GM21717 (cell line): Measurements from ENCODE around the gene TRIM38.
"Not testable (repeated sequence)": the region's sequence is repeated elsewhere in the genome, so short reads cannot be mapped to it uniquely, and the experiment has no call there.

Experiments
- ATAC-seq: cut with Tn5 transposase; IDR thresholded peaks from one replicate; pipeline ENCODE4 v1.9.1; 2021; ENCODE audit warnings: mild to moderate bottlenecking, moderate library complexity; ENCODE audit not compliant: unreplicated experiment

The TRIM38 gene

GRCh38 chr6:25968769-25969168 lies 6.2 kb downstream of the TRIM38 start:
- ATAC-seq = no peak

DNA sequence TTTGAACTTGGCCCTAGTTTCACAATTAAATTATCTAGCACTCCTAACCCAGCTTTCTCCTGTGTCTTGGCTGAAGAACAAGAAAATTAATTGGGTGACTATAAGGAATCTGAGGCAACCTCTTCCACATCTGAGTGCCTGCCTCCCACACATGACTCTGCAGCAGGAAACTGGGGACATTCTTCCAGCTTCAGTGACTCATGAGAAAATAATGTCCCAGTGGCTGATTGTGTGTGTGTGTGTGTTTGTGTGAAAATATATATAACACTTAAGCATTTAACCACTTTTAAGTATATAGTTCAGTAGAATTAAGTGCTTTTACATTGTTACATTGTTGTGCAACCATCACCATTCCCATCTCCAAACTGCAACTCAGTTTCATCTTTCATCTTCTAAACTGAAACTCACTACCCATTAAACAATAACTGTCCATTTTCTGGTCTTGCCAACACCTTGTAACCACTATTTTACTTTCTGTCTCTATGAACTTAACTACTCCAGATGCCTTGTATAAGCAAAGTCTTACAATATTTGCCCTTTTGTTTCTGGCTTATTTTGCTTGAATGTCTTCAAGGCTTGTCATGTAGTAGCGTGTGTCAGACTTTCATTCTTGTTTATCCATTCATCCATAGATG lies 8.7 kb downstream of the TRIM38 start:
- no peak for ATAC-seq

DNA sequence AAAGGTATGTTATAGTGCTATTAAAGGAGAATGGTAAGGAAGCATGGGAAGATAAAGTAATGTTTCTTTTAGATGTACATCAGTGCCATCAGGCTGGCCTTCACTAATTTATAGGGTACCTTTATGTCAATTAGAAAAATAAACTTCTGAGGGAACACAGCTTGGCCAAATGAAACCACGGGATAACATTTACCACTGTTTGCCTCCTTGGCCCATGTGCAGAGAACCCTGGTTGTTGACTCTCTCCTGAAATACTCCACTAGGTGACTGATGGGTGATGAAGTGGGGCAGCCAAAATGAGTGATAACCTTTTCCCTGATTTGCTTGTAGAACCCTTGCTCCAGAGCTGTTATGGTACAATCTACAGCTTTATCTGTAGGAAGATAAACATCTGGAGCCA lies 9.5 kb downstream of the TRIM38 start:
- no peak for ATAC-seq

DNA sequence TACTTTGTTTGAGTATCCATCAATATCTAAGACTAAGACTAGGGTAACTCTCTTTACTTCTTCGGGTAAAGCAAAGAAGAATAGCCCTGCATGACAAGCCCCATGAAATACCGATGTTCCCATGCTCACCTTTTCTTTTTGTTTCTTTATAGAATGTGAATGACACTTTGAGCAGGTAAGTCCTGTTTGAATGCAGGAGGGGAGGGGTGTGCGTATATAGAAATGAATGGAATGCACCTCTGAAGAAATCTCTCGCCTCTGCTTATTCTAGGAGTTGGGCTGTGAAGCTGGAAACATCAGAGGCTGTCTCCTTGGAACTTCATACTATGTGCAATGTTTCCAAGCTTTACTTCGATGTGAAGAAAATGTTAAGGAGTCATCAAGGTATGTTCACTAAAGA lies 10.3 kb downstream of the TRIM38 start:
- ATAC-seq = no peak

- ATAC-seq = no peak
Measured at GRCh38 chr6:25973923-25974555, 11.4 kb downstream of the TRIM38 start.

DNA sequence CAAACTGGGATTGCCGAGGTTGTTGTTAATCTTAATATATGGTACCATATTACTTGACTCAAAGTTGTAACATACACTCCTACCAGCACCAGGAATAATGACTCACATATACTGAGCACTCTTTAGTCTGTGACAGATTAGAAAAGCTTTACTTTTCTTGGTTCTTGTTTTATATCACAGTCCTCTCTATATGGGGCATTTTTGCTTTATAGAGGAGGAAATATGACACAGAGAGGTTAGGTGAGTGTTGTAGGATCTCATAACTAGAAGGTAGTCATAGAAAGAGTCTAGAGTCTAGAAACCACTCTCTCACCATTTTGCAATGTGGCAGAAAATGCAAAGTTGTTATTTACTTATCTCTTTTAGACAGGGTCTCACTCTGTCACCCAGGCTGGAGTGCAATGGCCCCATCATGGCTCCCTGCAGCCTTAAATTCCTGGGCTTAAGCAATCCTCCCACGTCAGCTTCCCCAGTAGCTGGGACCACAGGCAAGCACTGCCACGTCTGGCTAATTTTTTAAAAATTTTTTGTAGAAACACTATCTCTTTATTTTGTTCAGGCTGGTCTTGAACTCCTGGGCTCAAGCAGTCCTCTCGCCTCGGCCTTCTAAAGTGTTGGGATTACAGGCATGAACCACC lies 13.4 kb downstream of the TRIM38 start:
- ATAC-seq = no peak

DNA sequence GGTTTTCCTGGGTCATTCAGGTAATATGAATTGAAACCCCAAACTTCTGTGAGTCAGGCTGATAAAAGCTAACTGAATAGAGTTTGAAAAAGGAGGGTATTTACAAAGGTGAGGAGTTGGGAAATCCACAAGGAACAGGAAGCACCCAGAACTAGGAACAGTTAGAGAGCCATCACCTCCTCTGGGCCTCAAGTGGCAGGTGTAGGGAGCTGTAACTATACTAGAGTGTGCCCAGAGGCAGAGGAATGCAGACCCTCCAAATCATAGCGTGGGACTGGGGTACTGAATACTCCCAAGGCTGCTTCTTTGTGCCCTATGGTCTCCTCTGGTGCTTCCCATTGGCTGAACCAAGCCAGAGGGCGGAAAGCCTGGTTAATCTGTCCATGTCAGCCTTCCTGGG lies 18.3 kb downstream of the TRIM38 start:
- no peak for ATAC-seq

GRCh38 chr6:25981568-25982263 lies 19.1 kb downstream of the TRIM38 start:
- ATAC-seq = no peak

DNA sequence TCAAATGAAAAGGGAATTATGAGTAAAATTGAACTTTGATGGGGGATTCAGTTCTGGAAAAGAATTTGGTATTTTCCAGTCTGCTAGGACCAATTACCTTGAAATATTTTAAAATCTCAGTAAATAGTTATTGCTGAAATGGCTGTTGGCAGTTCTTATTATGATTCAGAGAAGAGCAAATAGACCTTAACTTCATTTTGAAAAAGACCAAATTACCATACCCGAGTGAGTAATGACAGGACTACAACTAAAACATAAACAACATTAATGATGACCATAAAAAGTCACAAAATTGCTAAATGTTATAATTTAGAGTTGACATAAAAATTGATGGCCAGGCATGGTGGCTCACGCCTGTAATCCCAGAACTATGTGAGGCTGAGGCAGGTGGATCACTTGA lies 21.7 kb downstream of the TRIM38 start:
- ATAC-seq = no peak

DNA sequence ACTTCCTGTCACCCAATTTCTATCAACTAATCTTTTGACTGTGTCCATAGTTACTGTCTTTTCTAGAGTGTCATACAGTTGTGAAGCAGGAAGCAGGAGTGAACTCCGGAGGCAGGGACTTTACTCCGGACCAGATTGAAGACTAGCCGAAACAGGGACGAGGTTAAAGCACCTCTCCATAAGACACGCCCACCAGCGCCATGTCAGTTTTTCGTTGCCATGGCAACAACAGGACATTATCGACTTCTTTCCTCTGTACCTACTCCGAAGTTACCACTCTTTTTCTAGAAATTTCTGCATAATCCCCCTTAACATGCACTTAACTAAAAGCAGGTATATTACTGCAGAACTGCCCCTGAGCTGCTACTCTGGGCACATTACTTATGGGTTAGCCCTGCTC lies 25.2 kb downstream of the TRIM38 start:
- ATAC-seq = no peak

DNA sequence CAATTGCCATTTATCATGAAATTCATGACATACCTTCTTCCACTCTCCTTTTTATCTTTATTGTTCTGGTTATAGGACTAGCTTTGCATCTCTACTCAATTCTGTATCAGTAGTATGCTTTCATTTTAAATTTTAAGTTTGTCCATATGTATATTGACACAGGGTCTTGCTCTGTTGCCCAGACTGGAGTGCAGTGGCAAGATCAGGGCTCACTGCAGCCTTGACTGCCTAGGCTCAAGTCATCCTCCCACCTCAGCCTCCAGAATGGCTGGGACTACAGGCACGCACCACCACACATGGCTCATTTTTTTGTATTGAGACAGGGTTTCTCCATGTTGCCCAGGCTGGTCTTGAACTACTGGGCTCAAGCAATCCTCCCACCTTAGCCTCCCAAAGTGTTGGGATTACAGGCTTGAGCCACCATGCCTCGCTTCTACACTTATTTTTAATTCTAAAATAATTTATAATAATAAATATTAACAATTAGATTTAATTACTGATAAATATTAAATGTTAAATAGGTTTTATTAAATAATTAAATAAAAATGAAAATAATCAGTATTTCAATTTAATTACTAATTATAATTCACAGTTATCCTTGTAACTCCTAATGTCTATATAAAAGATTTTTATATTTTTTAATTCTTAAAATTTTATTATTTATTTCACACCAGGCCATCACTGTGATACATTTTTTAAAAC lies 27.7 kb downstream of the TRIM38 start:
- no peak for ATAC-seq

GRCh38 chr6:25991785-25992412 lies 29.3 kb downstream of the TRIM38 start:
- peak; percentile 50 for ATAC-seq

GRCh38 chr6:25992413-25993340 lies 30.1 kb downstream of the TRIM38 start:
- ATAC-seq = peak; percentile 88

DNA sequence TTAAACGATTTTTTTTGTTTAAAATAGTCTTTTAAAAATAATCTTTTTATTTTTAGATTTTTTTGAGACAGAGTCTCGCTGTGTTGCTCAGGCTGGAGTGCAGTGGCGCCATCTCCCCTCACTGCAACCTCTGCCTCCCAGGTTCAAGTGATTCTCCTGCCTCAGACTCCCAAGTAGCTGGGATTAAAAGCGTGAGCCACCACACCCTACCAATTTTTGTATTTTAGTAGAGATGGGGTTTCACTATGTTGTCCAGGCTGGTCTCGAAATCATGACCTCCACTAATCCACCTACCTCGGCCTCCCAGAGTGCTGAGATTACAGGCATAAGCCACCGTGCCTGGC lies 30.7 kb downstream of the TRIM38 start:
- ATAC-seq = not testable (repeated sequence)

- no peak for ATAC-seq
Measured at GRCh38 chr6:25995507-25995906, 32.9 kb downstream of the TRIM38 start.

DNA sequence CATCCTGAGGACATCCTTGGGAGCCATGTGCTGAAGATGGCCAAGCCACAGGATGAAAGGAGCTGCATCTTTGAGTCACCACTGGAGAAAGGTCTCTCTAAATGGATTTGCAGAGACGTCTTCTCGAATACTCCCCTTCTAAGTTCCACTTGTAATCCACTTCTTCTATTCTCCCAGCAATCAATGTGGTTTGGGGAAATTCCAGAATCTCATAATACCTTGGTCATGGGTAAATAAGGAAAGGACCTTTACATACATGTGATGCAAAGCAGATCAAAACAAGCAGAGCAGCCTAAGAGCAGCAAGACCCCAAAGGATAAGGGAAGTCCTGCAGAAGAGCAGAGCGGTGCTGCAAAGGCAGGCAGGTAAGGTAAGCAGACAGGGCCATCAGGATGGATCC lies 35.3 kb downstream of the TRIM38 start:
- no peak for ATAC-seq

DNA sequence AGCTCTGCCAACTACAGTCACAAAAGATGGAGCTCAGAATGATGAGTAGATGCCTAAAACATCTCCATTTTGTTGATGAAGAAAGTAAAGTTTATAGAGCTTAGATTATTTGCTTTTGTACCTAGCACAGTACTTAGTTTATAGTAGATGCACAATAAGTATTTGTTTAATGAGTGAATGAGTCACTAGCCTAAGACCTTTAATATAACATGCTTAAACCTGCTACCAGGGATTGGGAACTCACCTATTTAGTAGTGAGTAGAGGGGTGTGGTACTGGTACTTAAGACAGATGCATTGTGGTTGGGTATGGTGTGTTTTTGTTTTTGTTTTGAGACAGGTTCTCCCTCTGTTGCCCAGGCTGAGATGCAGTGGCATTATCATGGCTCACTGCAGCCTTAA lies 35.8 kb downstream of the TRIM38 start:
- ATAC-seq = no peak

DNA sequence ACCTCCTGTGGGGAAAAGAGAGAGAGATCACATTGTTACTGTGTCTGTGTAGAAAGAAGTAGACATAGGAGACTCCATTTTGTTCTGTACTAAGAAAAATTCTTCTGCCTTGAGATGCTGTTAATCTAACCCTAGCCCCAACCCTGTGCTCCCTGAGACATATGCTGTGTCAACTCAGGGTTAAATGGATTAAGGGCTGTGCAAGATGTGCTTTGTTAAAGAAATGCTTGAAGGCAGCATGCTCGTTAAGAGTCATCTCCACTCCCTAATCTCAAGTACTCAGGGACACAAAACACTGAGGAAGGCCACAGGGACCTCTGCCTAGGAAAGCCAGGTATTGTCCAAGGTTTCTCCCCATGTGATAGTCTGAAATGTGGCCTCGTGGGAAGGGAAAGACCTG lies 36.6 kb downstream of the TRIM38 start:
- not testable (repeated sequence) for ATAC-seq

GRCh38 chr6:26000366-26001144 lies 38.0 kb downstream of the TRIM38 start:
- no peak for ATAC-seq
